H9 (cell line): ENCODE data around the gene SUFU. TPM values are rescaled to one million over a fixed set of nuclear protein-coding genes. Genes with fewer than 3 reads are reported as not detected.
A peak's percentile ranks its signal among the peaks of the same experiment; 100 is the strongest.
"Not testable (repeated sequence)": the region's sequence is repeated elsewhere in the genome, so short reads cannot be mapped to it uniquely, and the experiment has no call there.

Experiments
- DNase-seq: peaks from one replicate; pipeline ENCODE4 v3.0.0-alpha.2; 2017
- H2AFZ ChIP-seq: one replicate; pipeline ENCODE4 v1.6.1; 2013; ENCODE audit warnings: mild to moderate bottlenecking, low read length, control low read depth, moderate library complexity
- H2AK5ac ChIP-seq: 2 replicates; pipeline ENCODE4 v1.6.1; 2013; ENCODE audit warnings: low read length, control low read depth, mixed read lengths; ENCODE audit not compliant: insufficient read length
- H2BK120ac ChIP-seq: one replicate; pipeline ENCODE4 v1.6.1; 2013; ENCODE audit warnings: low read depth, mild to moderate bottlenecking, low read length, control low read depth, inconsistent platforms; ENCODE audit not compliant: poor library complexity, severe bottlenecking
- H2BK12ac ChIP-seq: 2 replicates; pipeline ENCODE4 v1.6.1; 2013; ENCODE audit warnings: low read length, control low read depth, mixed read lengths, low read depth; ENCODE audit not compliant: insufficient read length
- H2BK15ac ChIP-seq: 2 replicates; pipeline ENCODE4 v1.6.1; 2013; ENCODE audit warnings: low read depth, low read length, control low read depth
- H2BK20ac ChIP-seq: one replicate; pipeline ENCODE4 v1.6.1; 2013; ENCODE audit warnings: low read depth, mild to moderate bottlenecking, low read length, control low read depth, inconsistent platforms; ENCODE audit not compliant: poor library complexity, severe bottlenecking
- H2BK5ac ChIP-seq: 2 replicates; pipeline ENCODE4 v1.6.1; 2013; ENCODE audit warnings: low read length, control low read depth, mixed read lengths; ENCODE audit not compliant: insufficient read length
- H3K14ac ChIP-seq: 2 replicates; pipeline ENCODE4 v1.6.1; 2013; ENCODE audit warnings: low read length, control low read depth; ENCODE audit not compliant: insufficient read depth
- H3K18ac ChIP-seq: 2 replicates; pipeline ENCODE4 v1.6.1; 2013; ENCODE audit warnings: low read depth, mild to moderate bottlenecking, mixed read lengths, low read length, control low read depth; ENCODE audit not compliant: insufficient read length
- H3K23ac ChIP-seq: 2 replicates; pipeline ENCODE4 v1.6.1; 2013; ENCODE audit warnings: low read length, control low read depth, mixed read lengths, low read depth; ENCODE audit not compliant: insufficient read length
- H3K23me2 ChIP-seq: 2 replicates; pipeline ENCODE4 v1.6.1; 2013; ENCODE audit warnings: low read depth, mild to moderate bottlenecking, mixed read lengths, low read length, control low read depth; ENCODE audit not compliant: insufficient read length, poor library complexity, severe bottlenecking
- H3K27ac ChIP-seq: 2 replicates; pipeline ENCODE4 v1.5.1; 2013; ENCODE audit warnings: low read length, control low read depth, mixed read lengths, low read depth; ENCODE audit not compliant: insufficient read length
- H3K27me3 ChIP-seq: 2 replicates; pipeline ENCODE4 v1.6.1; 2013; ENCODE audit warnings: low read length, control low read depth, inconsistent platforms; ENCODE audit not compliant: insufficient read depth
- H3K4ac ChIP-seq: 2 replicates; pipeline ENCODE4 v1.6.1; 2013; ENCODE audit warnings: low read depth, mild to moderate bottlenecking, control low read depth, inconsistent platforms, low read length, moderate library complexity
- H3K4me1 ChIP-seq: 2 replicates; pipeline ENCODE4 v1.6.1; 2013; ENCODE audit warnings: low read length, control low read depth, inconsistent platforms; ENCODE audit not compliant: insufficient read depth
- H3K4me2 ChIP-seq: 2 replicates; pipeline ENCODE4 v1.6.1; 2013; ENCODE audit warnings: low read length, control low read depth, mixed read lengths; ENCODE audit not compliant: insufficient read length, insufficient read depth
- H3K56ac ChIP-seq: 2 replicates; pipeline ENCODE4 v1.6.1; 2013; ENCODE audit warnings: low read depth, mild to moderate bottlenecking, mixed read lengths, low read length, control low read depth; ENCODE audit not compliant: insufficient read length
- H3K79me1 ChIP-seq: 2 replicates; pipeline ENCODE4 v1.6.1; 2013; ENCODE audit warnings: low read depth, mild to moderate bottlenecking, moderate library complexity, low read length, control low read depth, inconsistent platforms; ENCODE audit not compliant: insufficient read depth, poor library complexity, severe bottlenecking
- H3K79me2 ChIP-seq: 2 replicates; pipeline ENCODE4 v1.6.1; 2013; ENCODE audit warnings: low read length, control low read depth, inconsistent platforms; ENCODE audit not compliant: insufficient read depth
- H3K9ac ChIP-seq: 2 replicates; pipeline ENCODE4 v1.6.1; 2013; ENCODE audit warnings: low read length, control low read depth, mixed read lengths; ENCODE audit not compliant: insufficient read length; ENCODE audit errors: extremely low read depth
- H3K9me3 ChIP-seq: one replicate; pipeline ENCODE4 v1.6.1; 2013; ENCODE audit warnings: low read depth, low read length, inconsistent platforms; ENCODE audit not compliant: control insufficient read depth
- H3T11ph ChIP-seq: one replicate; pipeline ENCODE4 v1.6.1; 2013; ENCODE audit warnings: mild to moderate bottlenecking, low read length, control low read depth, inconsistent platforms
- H4K20me1 ChIP-seq: one replicate; pipeline ENCODE4 v1.6.1; 2013; ENCODE audit not compliant: control insufficient read depth, insufficient read length, insufficient read depth
- H4K5ac ChIP-seq: 2 replicates; pipeline ENCODE4 v1.6.1; 2013; ENCODE audit warnings: low read depth, mild to moderate bottlenecking, mixed read lengths, low read length, control low read depth; ENCODE audit not compliant: insufficient read length
- H4K8ac ChIP-seq: replicated peaks from 2 replicates; pipeline ENCODE4 v1.6.1; 2013; ENCODE audit warnings: low read length, control low read depth, mixed read lengths, low read depth; ENCODE audit not compliant: insufficient read length
- H4K91ac ChIP-seq: 2 replicates; pipeline ENCODE4 v1.6.1; 2013; ENCODE audit warnings: low read depth, mild to moderate bottlenecking, moderate library complexity, mixed read lengths, low read length, control low read depth; ENCODE audit not compliant: insufficient read length
- H3K27ac Mint-ChIP-seq, 3 experiments: 2 replicates in 2 of 3; 3 replicates in 1 of 3; pipeline ENCODE4 v1.8.0; 2020 to 2021; ENCODE audit warnings: mixed read lengths in 3 of 3, mild to moderate bottlenecking in 1 of 3, moderate library complexity in 1 of 3
- H3K27me3 Mint-ChIP-seq: 2 replicates; pipeline ENCODE4 v1.8.0; 2021; ENCODE audit warnings: low read depth, mild to moderate bottlenecking, moderate library complexity, mixed read lengths
- H3K36me3 Mint-ChIP-seq, 3 experiments: 2 replicates in 2 of 3; 3 replicates in 1 of 3; pipeline ENCODE4 v1.8.0; 2020 to 2021; ENCODE audit warnings: low read depth in 3 of 3, mixed read lengths in 3 of 3; ENCODE audit not compliant: insufficient read depth in 1 of 3
- H3K4me1 Mint-ChIP-seq, 2 experiments: 2 replicates each; pipeline ENCODE4 v1.8.0; 2020; ENCODE audit warnings: mixed read lengths in 2 of 2
- H3K4me3 Mint-ChIP-seq, 2 experiments: 2 replicates in 1 of 2; 3 replicates in 1 of 2; pipeline ENCODE4 v1.8.0; 2020 to 2021; ENCODE audit warnings: mild to moderate bottlenecking in 2 of 2, mixed read lengths in 2 of 2, moderate library complexity in 1 of 2
- H3K9me3 Mint-ChIP-seq, 2 experiments: 2 replicates in 1 of 2; 3 replicates in 1 of 2; pipeline ENCODE4 v1.8.0; 2020; ENCODE audit warnings: mild to moderate bottlenecking in 2 of 2, mixed read lengths in 2 of 2, moderate library complexity in 1 of 2
- WGBS: extraction: QIAGEN DNeasy Blood & Tissue Kit; methylation state at CpG from one replicate; pipeline ENCODE4 v1.1.7; 2013; ENCODE audit warnings: missing lambda C conversion rate, low lambda C conversion rate, mixed read lengths; ENCODE audit not compliant: insufficient read length; ENCODE audit errors: extremely low coverage; 5-methylcytosine and 5-hydroxymethylcytosine counted together
- long read RNA-seq: library from polyadenylated mRNA; unstranded; transcript quantifications from one replicate; pipeline ENCODE4 v2.0.0, GENCODE V29; 2020
- total RNA-seq: library from RNA; stranded (reverse); gene quantifications from 2 replicates; pipeline ENCODE4 v1.2.1, GENCODE V29; 2021
- TF ChIP-seq, protein P1 (sequence below): fragments of 200-600 bp; sonication (generic); conservative IDR thresholded peaks from 3 replicates; pipeline ENCODE4 v1.8.0; 2021; ENCODE audit warnings: antibody characterized with exemption, mild to moderate bottlenecking

The SUFU gene
- total RNA-seq: 9.4 and 9.5 TPM in 2 replicates
- long read RNA-seq, full-length matches to known transcripts: 1 of 7 reads
- long read RNA-seq, partial matches to known transcripts: 0 of 7 reads
- long read RNA-seq, other reads (novel, unspliced or antisense): 6 of 7 reads

DNA sequence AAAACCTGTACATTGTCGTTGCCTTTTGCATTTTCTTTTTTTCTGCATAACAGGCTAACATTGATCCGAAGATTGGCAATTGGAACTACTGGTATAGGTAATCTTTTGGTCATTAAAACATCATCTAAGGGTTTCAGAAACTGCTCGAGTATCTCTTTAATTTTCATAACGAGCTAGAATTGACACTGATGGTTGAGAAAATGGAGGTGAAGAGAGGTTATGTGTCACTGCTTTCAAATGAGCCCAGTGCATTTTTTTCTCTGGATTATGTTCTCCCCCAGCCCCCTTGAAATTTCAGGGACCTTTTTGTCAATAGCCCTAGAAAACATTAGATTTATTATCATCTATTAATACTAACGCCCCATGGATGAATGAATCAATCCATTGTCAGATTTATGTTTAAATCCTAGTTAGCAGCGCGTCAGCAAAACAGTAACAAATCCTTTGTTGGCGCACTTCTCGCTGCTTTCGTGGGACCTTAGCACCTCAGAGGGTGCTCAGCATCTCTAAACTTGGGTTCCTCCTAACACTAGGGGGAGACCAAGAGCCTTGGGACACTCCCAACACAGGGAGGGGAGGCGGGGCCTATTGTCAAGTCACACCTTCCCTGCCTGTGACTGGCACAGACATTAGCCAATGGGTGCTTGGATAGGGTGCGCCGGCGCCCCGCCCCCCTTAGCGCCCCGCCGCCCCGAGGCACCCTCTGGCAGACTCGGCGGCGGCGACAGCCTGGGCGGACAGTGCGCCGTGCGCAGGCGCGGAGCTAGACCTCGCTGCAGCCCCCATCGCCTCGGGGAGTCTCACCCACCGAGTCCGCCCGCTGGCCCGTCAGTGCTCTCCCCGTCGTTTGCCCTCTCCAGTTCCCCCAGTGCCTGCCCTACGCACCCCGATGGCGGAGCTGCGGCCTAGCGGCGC is at the start of gene SUFU:
Gene SUFU (plus strand): TSS at position 709 of the 915 bp plus-strand sequence. CDS start 181 bp downstream, at position 890.
- Histone ChIP-seq H4K5ac (no peak within 1 kb of the TSS), H3K18ac (no peak within 1 kb of the TSS), H3K56ac (no peak within 1 kb of the TSS), H2BK15ac (no peak within 1 kb of the TSS), H2AFZ (no peak within 1 kb of the TSS), H3K79me1 (no peaks in the 10 kb centered on the region), H4K8ac (no peak within 1 kb of the TSS), H3K79me2 (no peaks in the 10 kb centered on the region; the same call in 1 of the 2 replicates), H3K27me3 (peaks cover 4% of the 10 kb centered on the region; the same call in 1 of the 2 replicates), H3K4me1 (no peaks in the 10 kb centered on the region), H2BK20ac (no peak within 1 kb of the TSS), H3K23me2 (peaks cover 3% of the 10 kb centered on the region), H3K27ac (no peak within 1 kb of the TSS), H3K14ac (no peak within 1 kb of the TSS), H3K9me3 (no peaks in the 10 kb centered on the region), H3T11ph (no peak within 1 kb of the TSS), H2BK120ac (no peak within 1 kb of the TSS), H3K9ac (peak within 1 kb of the TSS; percentile 48), H3K4ac (no peak within 1 kb of the TSS), H3K4me2 (peak within 1 kb of the TSS; percentile 76), H4K91ac (no peak within 1 kb of the TSS), H2AK5ac (no peak within 1 kb of the TSS), H3K23ac (no peak within 1 kb of the TSS), H2BK5ac (no peak within 1 kb of the TSS), H4K20me1 (no peaks in the 10 kb centered on the region), H2BK12ac (no peak within 1 kb of the TSS)
- TF ChIP-seq, protein P1, sequence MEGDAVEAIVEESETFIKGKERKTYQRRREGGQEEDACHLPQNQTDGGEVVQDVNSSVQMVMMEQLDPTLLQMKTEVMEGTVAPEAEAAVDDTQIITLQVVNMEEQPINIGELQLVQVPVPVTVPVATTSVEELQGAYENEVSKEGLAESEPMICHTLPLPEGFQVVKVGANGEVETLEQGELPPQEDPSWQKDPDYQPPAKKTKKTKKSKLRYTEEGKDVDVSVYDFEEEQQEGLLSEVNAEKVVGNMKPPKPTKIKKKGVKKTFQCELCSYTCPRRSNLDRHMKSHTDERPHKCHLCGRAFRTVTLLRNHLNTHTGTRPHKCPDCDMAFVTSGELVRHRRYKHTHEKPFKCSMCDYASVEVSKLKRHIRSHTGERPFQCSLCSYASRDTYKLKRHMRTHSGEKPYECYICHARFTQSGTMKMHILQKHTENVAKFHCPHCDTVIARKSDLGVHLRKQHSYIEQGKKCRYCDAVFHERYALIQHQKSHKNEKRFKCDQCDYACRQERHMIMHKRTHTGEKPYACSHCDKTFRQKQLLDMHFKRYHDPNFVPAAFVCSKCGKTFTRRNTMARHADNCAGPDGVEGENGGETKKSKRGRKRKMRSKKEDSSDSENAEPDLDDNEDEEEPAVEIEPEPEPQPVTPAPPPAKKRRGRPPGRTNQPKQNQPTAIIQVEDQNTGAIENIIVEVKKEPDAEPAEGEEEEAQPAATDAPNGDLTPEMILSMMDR: peak; percentile 94
- Mint-ChIP-seq H3K4me1 (peaks cover 8 to 9% of the 10 kb centered on the region in 2 experiments), H3K4me3 (peak within 1 kb of the TSS in 1 of 2 experiments; percentile 92; a peak in 4 of 5 replicates), H3K9me3 (no peaks in the 10 kb centered on the region; a peak in 1 of 5 replicates), H3K36me3 (peaks cover 3 to 15% (median 10%) of the 10 kb centered on the region in 3 experiments), H3K27me3 (peaks cover 33% of the 10 kb centered on the region), H3K27ac (peak within 1 kb of the TSS; percentile 81 to 91 (median 82))
- DNase-seq: peak; percentile 98
- no CpG with 5 or more reads among the region's 44 CpGs for WGBS

DNA sequence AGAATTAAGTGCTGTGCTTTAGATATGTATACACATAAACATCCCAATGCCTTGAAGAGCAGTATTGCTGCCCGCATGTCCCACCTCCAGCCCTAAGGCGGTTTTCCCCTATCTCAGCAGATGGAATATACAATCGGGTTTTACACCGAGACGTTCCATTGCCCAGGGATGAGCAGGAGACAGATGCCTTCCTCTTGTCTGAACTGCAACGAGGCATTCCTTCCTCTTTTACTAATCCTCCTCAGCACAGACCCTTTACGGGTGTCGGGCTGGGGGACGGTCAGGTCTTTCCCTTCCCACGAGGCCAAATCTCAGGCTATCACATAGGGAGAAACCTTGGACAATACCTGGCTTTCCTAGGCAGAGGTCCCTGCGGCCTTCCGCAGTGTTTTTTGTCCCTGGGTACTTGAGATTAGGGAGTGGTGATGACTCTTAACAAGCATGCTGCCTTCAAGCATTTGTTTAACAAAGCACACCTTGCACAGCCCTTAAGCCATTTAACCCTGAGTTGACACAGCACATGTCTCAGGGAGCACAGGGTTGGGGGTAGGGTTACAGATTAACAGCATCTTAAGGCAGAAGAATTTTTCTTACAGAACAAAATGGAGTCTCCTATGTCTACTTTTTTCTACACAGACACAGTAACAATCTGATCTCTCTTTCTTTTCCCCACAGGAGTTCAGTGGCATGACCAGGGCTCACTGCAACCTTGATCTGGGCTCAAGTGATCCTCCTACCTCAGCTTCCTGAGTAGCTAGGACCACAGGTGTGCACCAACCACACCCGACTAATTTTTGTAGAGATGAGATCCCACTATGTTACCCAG is 48.9 kb upstream of the SUFU start:
- WGBS: no CpG with 5 or more reads among the region's 13 CpGs
- not testable (repeated sequence) for H3K4ac ChIP-seq, H3K4me1 ChIP-seq, H4K91ac ChIP-seq, H3K23ac ChIP-seq, H2AK5ac ChIP-seq, H4K8ac ChIP-seq, H3K79me1 ChIP-seq, H3K56ac ChIP-seq, H3K4me2 ChIP-seq, H4K5ac ChIP-seq, H3K14ac ChIP-seq, H2BK5ac ChIP-seq, H2BK20ac ChIP-seq, H2BK12ac ChIP-seq, H3K27me3 Mint-ChIP-seq, H3K79me2 ChIP-seq, H3K18ac ChIP-seq, H2BK15ac ChIP-seq, H3K9me3 Mint-ChIP-seq, H3K27me3 ChIP-seq, H2AFZ ChIP-seq, H3K23me2 ChIP-seq, H4K20me1 ChIP-seq, H2BK120ac ChIP-seq, H3T11ph ChIP-seq, H3K9ac ChIP-seq, DNase-seq, H3K9me3 ChIP-seq, H3K27ac ChIP-seq
- Mint-ChIP-seq H3K4me1 (peaks cover 46 to 60% of the 10 kb centered on the region in 2 experiments), H3K36me3 (peaks cover 6 to 22% (median 7%) of the 10 kb centered on the region in 3 experiments), H3K27ac (peak overlapping the region; percentile 84 to 98 (median 95)), H3K4me3 (peak overlapping the region; percentile 36 to 68)
